SHP77 (cell line): Measurements from ENCODE around the gene SEPHS1.
"Not testable (repeated sequence)": the region's sequence is repeated elsewhere in the genome, so short reads cannot be mapped to it uniquely, and the experiment has no call there.

Experiments used
- DNase-seq, 2 experiments: peaks; one replicate each; lab custom pipeline; 2025; lab: John Stamatoyannopoulos, UW

The SEPHS1 gene, protein sequence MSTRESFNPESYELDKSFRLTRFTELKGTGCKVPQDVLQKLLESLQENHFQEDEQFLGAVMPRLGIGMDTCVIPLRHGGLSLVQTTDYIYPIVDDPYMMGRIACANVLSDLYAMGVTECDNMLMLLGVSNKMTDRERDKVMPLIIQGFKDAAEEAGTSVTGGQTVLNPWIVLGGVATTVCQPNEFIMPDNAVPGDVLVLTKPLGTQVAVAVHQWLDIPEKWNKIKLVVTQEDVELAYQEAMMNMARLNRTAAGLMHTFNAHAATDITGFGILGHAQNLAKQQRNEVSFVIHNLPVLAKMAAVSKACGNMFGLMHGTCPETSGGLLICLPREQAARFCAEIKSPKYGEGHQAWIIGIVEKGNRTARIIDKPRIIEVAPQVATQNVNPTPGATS

DNA sequence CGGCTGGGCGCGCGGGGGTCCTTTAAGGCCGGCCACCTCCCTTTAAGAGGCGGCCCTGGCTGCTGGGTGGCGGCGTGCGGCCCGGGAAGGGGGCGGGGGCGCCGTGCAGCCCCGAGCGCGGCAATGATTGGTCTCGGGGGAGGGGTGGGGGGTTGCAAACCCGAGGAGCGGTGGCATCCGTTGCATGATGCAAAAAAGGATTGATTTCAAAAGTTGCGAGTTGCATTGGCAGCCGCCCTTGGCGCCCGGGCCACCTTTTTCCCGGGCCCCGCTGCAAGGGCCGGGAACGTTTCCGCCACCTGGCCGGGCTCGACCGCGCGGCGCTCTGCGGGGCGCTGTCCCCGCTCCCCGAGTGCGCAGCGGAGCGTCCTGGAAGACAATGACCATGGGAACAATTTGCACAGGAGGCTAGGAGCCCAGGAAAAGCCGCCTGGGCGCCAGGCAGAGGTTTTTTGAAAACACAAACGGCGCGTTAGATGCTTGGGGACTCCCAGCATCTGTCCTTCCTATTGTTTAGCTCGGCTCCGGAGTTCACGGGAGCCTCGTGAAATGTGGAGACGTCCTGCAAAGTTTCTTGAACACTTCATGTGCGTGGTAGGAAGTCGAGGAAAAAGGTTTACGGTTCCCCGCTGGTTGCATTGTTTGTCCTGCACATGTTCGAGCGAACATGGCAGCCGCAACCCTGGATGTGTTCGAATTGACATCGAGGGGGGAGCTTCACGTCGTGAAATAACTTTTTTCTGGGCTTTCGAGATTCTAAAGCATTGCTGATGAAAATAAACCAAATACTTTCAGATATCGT is at the start of gene SEPHS1:
SEPHS1 (minus strand) TSS at position 78 of the 802 bp plus-strand sequence. CDS start 3,343 bp downstream, outside the sequence.
- DNase-seq: peak; percentile 66 to 86

DNA sequence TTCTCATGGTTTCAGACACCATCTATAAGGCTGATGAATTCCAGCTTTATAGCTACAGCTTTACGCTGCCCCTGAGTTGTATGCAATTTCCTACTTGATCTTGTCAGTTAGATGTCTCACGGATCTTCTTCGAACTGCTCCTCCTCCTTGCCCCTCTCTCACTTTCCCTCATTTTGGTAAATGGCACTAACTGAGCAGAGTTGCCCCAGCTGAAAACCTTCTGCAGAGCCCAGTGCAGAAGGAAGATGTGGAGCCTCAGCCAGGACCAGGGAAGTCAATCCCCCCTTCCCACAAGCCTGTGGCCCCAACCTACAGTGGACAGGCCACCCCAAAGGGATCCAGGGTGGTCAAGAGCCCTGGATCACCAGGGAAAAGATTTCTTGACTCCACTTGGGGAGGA is 49.0 kb upstream of the SEPHS1 start:
- DNase-seq: no peak

DNA sequence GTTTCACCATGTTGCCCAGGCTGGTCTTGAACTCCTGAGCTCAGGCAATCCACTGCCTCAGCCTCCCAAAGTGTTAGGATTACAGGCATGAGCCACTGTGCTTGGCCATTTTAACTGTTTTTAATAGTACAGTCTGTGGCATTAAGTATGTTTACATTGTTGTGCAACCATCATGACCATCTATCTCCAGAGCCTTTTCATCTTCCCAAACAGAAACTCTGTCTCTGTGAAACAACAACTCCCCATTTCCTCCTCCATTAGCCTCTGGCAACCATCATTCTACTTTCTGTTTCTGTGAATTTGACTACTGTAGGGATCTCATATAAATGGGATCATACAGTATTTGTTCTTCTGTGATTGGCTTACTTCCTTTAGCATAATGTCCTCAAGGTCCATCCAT is 48.3 kb upstream of the SEPHS1 start:
- no peak for DNase-seq

DNA sequence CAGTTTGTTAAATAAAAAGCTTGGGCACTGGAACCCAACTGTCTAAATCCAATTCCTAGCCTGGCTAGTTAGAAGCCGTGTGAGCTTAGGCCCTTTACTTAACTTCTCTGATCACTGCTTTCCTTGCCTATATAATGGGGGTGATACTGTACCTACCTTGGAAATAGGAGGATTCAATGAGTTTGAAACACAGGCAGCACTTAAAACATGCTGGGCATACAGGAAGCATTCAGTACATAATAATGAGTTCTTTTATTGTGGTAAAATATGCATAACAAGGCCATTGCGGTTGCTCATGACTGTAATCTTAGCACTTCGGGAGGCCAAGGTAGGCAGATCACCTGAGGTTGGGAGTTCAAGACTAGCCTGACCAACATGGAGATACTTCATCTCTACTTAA is 47.4 kb upstream of the SEPHS1 start:
- DNase-seq: no peak

DNA sequence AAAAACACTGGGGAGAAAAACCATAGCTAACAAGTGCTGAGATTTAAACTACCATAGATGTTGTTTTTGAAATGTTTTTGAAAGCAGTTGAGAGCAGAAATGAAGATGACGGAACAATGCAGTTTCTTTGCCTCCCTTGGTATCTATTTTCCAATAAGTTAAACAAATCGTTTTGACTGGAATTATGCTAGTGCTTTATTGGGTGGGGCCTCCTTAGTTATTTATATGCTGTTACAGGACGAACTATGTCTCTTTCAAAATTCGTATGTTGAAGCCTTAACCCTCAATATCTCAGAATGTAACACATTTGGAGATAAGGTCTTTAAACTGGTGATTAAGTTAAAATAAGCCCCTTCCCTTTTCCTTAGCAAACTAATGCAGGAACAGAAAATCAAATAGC is 45.5 kb upstream of the SEPHS1 start:
- DNase-seq: no peak

DNA sequence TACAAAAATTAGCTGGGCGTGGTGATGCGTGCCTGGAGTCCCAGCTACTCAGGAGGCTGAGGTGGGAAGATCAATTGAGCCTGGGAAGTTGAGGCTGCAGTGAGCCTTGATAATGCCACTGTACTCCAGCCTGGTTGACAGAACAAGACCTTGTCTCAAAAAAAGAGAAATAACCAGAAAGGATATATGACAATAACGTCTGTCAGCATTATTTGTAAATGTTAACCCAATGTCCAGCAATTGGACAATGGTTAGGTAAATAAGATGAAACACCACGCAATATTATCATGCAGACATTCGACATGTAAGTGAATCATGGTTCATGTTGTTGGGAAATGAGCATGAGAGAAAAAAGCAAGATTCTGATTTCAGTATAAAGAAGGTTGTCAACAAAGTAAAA is 44.6 kb upstream of the SEPHS1 start:
- DNase-seq: no peak

DNA sequence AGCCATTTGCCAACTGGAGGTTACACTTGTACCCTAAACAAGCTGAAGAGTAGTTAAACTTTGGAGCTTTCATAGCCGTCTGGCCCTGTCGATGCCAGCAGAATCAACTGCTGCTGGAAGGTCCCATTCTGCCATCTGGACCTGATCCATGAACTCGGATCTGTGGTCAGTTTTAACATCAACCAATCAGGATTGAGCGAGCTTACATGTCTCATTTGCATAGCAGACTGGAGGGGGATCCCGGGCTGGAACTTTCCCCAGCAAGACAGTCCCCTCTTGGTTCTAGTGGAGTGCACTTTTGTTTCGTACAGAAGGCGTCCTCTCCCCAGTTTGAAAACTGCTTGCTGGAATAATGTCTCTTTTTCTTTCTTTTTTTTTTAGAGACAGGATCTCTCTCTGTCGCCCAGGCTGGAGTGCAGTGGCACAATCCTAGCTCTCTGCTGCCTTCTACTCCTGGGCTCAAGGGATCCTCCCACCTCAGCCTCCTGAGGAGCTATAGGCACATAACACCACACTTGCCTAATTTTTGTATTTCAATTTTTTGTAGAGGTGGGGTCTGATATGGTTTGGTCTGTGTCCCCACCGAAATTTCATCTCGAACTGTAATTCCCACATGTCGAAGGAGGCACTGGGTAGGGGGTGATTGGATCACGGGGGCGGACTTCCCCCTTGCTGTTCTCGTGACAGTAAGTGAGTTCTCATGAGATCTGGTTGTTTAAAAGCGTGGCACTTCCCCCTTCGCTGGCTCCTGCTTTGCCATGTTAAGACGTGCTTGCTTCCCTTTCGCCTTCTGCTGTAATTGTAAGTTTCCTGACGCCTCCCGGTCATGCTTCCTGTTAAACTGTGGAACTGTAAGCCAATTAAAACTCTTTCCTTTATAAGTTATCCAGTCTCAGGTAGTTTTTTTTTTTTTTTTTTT is 42.8 kb upstream of the SEPHS1 start:
- DNase-seq: no peak

DNA sequence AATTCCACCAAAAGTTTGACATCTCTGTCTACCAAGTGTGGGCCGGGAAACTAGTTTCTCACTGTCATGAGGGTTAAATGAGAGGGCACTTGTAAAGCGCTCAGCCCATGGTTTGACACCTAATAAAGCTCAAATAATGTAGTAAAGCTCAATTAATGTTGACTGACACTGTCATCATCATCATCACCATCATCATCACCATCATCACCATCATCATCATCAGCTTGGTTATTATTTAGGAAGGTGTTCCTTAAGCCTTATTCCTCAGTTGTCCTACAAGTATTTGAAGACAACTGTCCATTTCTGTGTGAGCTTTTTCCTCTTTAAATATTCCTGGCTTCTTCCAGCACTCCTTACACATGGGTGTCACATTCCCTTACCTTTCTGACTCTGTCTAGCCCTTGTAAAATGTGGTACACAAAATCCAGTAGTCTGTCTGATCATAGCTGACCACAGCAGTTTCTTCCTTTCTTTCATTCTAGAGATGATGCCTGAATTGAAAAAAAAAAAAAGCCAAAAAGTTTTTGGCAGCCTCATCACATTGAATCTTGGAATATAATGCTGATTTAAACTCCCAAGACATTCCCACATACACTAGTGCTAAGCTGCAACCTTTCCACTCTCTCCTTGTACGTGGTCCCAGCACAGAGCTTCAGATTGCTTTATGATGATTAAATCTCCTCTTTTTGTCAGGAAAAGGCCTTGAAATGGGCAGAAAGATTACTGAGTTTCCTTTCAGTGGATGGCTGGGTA is 40.6 kb upstream of the SEPHS1 start:
- DNase-seq: no peak

DNA sequence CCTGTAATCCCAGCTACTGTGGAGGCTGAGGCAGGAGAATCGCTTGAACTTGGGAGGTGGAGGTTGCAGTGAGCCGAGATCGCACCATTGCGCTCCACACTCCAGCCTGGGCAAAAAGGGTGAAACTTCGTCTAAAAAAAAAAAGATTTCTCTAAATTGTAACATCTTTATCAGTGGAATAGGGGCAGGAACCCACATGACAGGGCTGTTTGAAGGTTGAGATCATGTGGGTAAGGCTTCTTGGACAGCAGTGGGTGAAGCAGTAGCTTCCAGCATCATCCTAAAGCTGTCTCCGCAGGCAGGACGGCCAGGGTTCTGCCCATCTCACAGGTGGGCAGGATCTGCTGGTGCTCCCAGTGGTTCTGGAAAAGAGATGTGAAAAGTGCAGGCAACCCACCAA is 37.9 kb upstream of the SEPHS1 start:
- DNase-seq: no peak

DNA sequence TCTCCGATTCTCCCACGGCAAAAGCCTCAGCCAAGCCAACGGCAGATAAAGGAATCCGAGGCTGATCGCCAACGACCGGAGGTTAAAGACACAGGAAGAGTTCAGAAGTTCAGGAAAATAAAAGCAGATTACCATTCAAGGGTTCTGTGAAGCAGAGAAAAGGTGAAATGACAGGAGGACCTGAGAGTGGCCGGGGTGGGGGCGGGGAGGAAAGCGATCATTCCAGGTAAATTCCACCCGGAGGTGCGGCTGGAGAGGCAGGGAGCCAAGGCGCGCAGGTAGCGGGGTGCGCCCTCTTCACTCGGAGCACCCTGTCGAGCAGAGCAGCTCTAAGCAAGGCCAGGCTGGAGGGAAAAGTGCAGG is 35.3 kb upstream of the SEPHS1 start:
- DNase-seq: no peak

DNA sequence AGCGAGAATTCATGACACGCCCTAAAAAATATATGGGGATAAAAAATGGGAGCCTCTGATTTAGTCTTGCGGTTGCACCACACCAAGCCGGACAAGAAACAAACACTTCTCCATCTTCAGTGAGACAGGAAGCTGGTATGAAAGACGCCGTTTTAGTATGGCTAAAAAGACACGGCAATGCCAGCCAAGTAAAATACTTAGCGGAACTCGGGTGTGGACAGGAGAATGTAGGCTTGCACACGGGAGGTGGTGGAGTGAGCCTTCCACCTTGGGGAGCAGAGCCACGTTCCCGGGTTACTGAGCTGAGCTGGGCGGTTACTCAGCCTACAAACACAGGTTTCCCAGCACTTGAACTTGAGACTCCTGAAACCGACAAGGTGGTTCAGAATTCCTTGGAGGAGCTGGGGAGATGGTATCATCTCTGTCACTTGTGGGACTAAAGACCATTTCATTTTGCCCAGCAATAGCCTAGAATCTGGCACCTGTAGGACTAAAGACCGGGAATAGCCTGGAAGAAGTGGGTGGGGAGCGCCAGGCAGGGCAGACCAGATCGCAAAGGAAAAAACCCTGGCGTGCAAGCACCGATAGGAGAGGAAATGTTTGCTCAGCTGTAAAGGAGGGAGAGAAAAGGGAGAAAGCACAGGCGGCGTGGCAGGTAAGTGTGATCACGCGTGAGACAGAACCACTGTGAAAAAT is 34.8 kb upstream of the SEPHS1 start:
- peak in 1 of 2 experiments; percentile 1 for DNase-seq

DNA sequence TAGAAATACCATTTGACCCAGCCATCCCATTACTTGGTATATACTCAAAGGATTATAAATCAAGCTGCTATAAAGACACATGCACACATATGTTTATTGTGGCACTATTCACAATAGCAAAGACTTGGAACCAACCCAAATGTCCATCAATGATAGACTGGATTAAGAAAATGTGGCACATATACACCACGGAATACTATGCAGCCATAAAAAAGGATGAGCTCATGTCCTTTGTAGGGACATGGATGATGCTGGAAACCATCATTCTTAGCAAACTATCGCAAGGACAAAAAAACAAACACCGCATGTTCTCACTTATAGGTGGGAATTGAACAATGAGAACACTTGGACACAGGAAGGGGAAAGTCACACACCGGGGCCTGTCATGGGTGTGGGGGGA is 31.0 kb upstream of the SEPHS1 start:
- not testable (repeated sequence) for DNase-seq

DNA sequence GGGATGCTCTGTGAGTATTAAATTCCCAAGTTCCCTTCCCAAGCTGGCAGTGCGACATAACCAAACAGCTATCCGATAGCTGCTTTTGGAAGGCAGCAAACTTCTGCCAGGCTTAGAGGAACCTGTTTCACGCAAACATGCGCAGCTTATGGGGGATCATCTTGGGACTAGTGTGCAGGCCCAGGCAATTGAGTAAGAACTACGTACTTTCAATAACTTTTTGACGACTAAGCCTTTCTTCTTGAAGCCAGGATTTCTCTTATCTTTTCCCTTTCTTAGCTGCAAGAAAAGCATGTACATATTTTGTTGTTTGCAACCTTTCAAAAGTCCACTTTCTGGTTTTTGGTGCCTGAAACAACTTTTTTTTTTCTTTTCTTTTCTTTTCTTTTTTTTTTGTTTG is 28.7 kb upstream of the SEPHS1 start:
- no peak for DNase-seq

DNA sequence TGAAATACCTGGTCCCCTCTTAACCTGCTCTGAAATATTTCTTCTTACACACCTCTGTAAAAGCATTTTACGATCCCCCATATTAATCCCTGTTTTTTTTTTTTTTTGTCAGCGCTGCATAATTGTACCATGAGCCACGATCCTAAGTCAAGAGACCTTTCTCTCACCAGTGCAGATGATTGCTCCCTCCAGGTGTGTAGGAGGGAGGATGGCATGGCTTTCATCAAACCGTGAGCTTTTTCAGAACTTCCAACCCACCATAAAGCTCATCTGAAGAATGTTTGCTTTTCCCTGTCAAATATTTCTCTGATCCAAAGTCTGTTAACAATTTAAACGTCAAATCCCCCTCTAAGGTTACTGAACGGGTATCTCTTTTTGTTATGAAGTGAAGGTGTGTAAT is 28.2 kb upstream of the SEPHS1 start:
- no peak for DNase-seq

DNA sequence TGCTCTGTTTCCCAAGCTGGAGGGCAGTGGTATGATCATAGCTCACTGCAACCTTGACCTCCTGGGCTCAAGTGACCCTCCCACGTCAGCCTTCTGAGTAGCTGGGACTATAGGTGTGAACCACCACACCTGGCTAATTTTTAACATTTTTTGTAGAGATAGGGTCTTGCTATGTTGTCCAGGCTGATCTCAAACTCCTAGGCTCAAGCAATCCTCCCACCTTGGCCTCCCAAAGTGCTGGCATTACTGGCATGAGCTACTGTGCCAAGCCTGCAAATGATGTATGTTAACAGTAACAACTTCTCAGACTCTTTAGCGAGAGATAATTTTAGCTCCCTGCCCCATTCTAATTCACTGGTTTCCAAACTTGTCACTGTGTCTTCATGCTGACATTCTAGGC is 27.7 kb upstream of the SEPHS1 start:
- DNase-seq: no peak

DNA sequence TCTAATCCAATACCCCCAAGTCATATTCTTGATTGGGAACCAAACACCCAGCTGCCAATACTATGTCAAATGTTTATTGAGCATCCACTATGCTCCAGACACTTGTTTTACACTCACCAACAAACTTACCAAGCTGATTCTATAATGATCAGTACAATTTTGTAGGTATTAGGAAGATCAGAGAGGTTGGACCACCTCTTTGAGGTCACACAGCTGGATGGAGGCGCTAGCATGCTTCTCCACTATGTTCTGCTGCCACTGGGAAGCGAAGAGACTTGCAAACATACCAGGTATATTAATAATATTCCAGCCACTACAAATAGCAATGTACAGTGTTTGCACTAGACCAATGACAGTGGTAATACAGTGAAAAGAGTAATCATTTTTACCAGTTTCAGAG is 25.6 kb upstream of the SEPHS1 start:
- no peak for DNase-seq

DNA sequence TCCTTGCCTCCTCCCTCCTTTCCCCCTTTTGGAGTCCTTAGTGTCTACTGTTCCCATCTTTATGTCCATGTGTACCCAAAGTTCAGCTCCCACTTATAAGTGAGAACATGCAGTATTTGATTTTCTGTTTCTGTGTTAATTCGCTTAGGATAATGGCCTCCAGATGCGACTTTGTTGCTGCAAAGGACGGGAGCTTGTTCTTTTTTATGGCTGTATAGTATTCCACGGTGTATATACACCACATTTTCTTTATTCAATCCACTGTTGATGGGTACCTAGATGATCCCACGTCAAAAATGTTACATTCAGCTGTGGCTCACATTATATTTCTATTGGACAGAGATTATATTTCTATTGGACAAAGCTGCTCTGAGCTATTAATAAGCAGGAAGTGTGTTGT is 24.4 kb upstream of the SEPHS1 start:
- no peak for DNase-seq

DNA sequence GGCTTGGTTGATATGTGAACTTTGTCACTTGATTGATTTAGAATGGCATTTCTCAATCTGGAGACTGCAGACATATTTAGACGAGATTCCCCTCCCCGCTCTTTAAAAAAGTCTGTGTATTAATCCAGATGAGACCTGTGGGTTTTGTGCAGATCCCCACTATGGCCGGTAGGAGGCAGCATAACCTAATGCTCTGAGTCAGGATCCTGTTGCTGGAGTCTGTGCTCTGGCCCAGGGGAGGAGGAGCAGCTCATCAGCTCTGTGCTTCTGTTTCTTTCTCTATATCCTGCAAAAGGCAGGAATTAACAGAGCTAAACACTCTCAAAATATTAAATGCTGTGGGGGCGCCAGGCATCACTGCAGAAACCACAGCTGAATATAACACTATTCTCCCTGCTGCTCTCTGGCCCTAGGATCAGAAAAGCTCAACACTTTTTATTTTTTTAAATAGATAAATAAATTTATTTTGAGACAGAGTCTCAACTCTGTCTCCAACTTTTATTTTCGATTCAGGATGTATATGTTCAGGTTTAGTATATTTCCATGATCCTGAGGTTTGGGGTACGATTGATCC is 23.9 kb upstream of the SEPHS1 start:
- DNase-seq: peak; percentile 60 to 67

DNA sequence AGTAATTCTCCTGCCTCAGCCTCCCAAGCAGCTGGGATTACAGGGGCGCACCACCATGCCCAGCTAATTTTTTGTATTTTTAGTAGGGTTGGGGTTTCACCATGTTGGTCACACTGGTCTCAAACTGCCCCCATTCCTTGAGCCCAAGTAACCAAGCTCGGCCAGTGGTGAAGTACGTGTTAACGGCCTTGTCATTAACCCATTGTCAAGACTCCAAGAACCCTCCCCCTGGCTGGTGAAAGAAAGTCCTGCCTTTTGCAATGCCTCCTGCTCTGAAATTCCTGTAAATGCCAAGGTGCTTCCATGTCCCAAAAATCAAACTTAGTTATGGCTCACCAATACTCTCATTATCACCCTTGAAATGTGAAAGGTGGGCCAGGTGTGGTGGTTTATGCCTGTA is 18.8 kb upstream of the SEPHS1 start:
- DNase-seq: no peak

DNA sequence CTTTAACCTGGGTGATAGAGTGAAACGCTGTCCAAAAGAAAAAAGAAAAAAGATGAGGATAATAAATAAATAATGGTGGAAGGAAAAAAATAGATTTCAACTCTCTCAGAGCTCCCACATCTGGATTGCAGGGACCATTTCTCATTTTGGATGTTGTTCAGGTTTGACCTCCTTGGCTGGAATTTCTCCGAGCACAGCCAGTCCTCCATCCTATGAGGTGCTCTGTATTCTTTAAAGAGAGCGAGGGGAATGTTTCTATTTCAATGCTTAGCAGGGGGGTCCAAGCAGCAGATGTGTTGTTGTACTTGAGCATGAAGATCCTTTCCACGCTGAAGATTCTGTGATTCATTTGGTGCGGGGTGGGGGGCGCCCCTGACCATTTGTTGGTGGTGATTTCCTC is 17.7 kb upstream of the SEPHS1 start:
- no peak for DNase-seq

DNA sequence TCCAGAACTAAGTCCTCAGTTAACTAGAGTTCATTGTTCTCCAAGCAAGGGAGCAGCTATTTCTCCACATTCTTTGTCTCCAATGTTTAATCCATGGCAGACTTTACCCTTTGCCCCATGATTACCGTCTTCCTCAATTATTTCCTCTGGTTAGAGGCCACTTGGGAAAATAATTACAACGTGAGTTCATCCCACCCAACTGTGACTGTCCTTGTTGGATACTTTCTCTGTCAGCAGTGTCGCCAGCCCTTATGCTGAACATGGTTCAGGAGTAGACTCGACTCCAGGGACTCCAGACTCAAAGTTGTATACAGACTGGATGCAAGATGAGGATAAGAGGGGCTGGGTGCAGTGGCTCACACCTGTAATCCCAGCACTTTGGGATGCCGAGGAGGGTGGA is 17.1 kb upstream of the SEPHS1 start:
- no peak for DNase-seq
